Right lobe of liver (tissue), 4 donors: ENCODE results near the gene ZCCHC24.

ENCODE experiments used
- POLR2A ChIP-seq: fragments of 450-650 bp; IDR thresholded peaks from one replicate; pipeline ENCODE4 v1.6.1; 2017; ENCODE audit warnings: antibody characterized with exemption, mild to moderate bottlenecking
- TF ChIP-seq, protein P1 (sequence below), 4 donors: fragments of 200-600 bp in 3 of 4; fragments of 450-650 bp in 1 of 4; IDR thresholded peaks; one replicate each; pipeline versions ENCODE4 v1.5.1 to v1.8.0; 2016 to 2022; ENCODE audit warnings: antibody characterized with exemption in 4 of 4, mild to moderate bottlenecking in 2 of 4
- donor health status: DM: no; HTN: no; CAD: no.
- donor health status: DM: no; HTN: no; CAD: no.
- donor health status: DM: no; HTN: yes; CAD: no.

- TF ChIP-seq POLR2A: no peak
- TF ChIP-seq, protein P1, sequence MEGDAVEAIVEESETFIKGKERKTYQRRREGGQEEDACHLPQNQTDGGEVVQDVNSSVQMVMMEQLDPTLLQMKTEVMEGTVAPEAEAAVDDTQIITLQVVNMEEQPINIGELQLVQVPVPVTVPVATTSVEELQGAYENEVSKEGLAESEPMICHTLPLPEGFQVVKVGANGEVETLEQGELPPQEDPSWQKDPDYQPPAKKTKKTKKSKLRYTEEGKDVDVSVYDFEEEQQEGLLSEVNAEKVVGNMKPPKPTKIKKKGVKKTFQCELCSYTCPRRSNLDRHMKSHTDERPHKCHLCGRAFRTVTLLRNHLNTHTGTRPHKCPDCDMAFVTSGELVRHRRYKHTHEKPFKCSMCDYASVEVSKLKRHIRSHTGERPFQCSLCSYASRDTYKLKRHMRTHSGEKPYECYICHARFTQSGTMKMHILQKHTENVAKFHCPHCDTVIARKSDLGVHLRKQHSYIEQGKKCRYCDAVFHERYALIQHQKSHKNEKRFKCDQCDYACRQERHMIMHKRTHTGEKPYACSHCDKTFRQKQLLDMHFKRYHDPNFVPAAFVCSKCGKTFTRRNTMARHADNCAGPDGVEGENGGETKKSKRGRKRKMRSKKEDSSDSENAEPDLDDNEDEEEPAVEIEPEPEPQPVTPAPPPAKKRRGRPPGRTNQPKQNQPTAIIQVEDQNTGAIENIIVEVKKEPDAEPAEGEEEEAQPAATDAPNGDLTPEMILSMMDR (IDR thresholded peaks at IDR 0.05): no peak
These were observed 24.7 kb upstream of the ZCCHC24 start for GRCh38 chr10:79470096-79470495.
